K562 (cell line): ENCODE results near the gene SNX1. TPM values are rescaled to one million over a fixed set of nuclear protein-coding genes. Genes with fewer than 3 reads are reported as not detected.

ENCODE experiments used
- ATAC-seq: fragments of 200-7000 bp; cut with Tn5 transposase; 3 replicates; pipeline ENCODE4 v1.9.1; 2020; ENCODE audit warnings: moderate library complexity
- BruUV-seq: library from RNA; stranded (reverse); fragments of 400-500 nt; replicated peaks from 2 replicates; lab custom pipeline; 2021; lab: Mats Ljungman, UMichigan
- CTCF ChIA-PET: fragments of 300-600 bp; formaldehyde crosslinking; extraction: SDS; loops from one replicate; lab custom pipeline; 2021; ENCODE audit warnings: low intra/inter-chr PET ratio; lab: Yijun Ruan, JAX
- POLR2A ChIA-PET: fragments of 300-600, 350-650 bp; sonication (Branson Sonifier 250); formaldehyde crosslinking; extraction: SDS; loops from one replicate; lab custom pipeline; 2021; ENCODE audit warnings: antibody characterized with exemption, inconsistent platforms; lab: Yijun Ruan, JAX
- DNase-seq, 4 experiments: peaks; one replicate each; pipeline versions ENCODE4 v3.0.0 to v3.0.0-alpha.2; 2011 to 2018; ENCODE audit warnings: low spot score in 3 of 4, mixed read lengths in 3 of 4; ENCODE audit errors: extremely low read depth in 1 of 4
- FAIRE-seq: peaks from 2 replicates; lab custom pipeline; 2011; peaks lifted over from hg19 to GRCh38; lab: Jason Lieb, UNC
- H2AFZ ChIP-seq: 2 replicates; pipeline ENCODE4 v1.6.0; 2011; ENCODE audit warnings: low read depth, low read length, control low read depth, inconsistent platforms
- H3K27ac ChIP-seq: fragments of 200-600 bp; 3 replicates; pipeline ENCODE4 v1.8.0; 2011; ENCODE audit warnings: low read depth, mild to moderate bottlenecking, control low read depth, inconsistent platforms, low read length, moderate library complexity, mixed read lengths; ENCODE audit errors: extremely low read depth
- H3K27me3 ChIP-seq, 2 experiments: fragments of 300-600 bp in 1 of 2; 2 replicates in 1 of 2; 3 replicates in 1 of 2; pipeline versions ENCODE4 v1.6.0 to v1.8.0; 2011; ENCODE audit warnings: inconsistent platforms in 2 of 2, low read length in 2 of 2, mild to moderate bottlenecking in 1 of 2, mixed read lengths in 1 of 2, moderate library complexity in 1 of 2; ENCODE audit not compliant: control insufficient read depth in 2 of 2, insufficient read depth in 2 of 2
- H3K36me3 ChIP-seq: fragments of 300-600 bp; 3 replicates; pipeline ENCODE4 v1.8.0; 2011; ENCODE audit warnings: mild to moderate bottlenecking, low read length, inconsistent platforms; ENCODE audit not compliant: control insufficient read depth, insufficient read depth
- H3K4me1 ChIP-seq, 2 experiments: fragments of 200-600 bp in 1 of 2; replicated peaks in 1 of 2; 2 replicates in 1 of 2; 3 replicates in 1 of 2; pipeline versions ENCODE4 v1.5.1 to v1.8.0; 2011; ENCODE audit warnings: inconsistent platforms in 2 of 2, low read length in 2 of 2, mild to moderate bottlenecking in 1 of 2, mixed read lengths in 1 of 2, moderate library complexity in 1 of 2; ENCODE audit not compliant: control insufficient read depth in 2 of 2, insufficient read depth in 2 of 2
- H3K4me2 ChIP-seq: 2 replicates; pipeline ENCODE4 v1.6.1; 2011; ENCODE audit warnings: low read length, control low read depth, inconsistent platforms, mixed read lengths; ENCODE audit not compliant: insufficient read depth
- H3K4me3 ChIP-seq: fragments of 200-600 bp; sonication (generic), shearing (Covaris generic); 2 replicates; pipeline ENCODE4 v1.5.1; 2016; ENCODE audit warnings: control low read depth, inconsistent platforms
- H3K79me2 ChIP-seq: fragments of 200-600 bp; 3 replicates; pipeline ENCODE4 v1.8.0; 2011; ENCODE audit warnings: low read length, inconsistent platforms; ENCODE audit not compliant: control insufficient read depth, insufficient read depth
- H3K9ac ChIP-seq, 2 experiments: 2 replicates each; pipeline versions ENCODE4 v1.6.0 to v1.6.1; 2011; ENCODE audit warnings: low read depth in 2 of 2, low read length in 2 of 2, control low read depth in 1 of 2, inconsistent platforms in 1 of 2, mild to moderate bottlenecking in 1 of 2, mixed read lengths in 1 of 2; ENCODE audit not compliant: insufficient read depth in 1 of 2
- H3K9me1 ChIP-seq: one replicate; pipeline ENCODE4 v1.6.0; 2011; ENCODE audit warnings: inconsistent platforms, mild to moderate bottlenecking, low read length, moderate library complexity; ENCODE audit not compliant: control insufficient read depth, insufficient read depth
- H3K9me3 ChIP-seq: replicated peaks from 2 replicates; pipeline ENCODE4 v1.5.1; 2011; ENCODE audit warnings: low read depth, low read length, inconsistent platforms; ENCODE audit not compliant: control insufficient read depth, insufficient read depth
- H4K20me1 ChIP-seq: replicated peaks from 2 replicates; pipeline ENCODE4 v1.6.1; 2011; ENCODE audit warnings: low read length, inconsistent platforms, mixed read lengths; ENCODE audit not compliant: control insufficient read depth, insufficient read depth
- ETV6 ChIP-seq, 3 experiments: fragments of 150-350 bp in 1 of 3; sonication (generic) in 1 of 3; formaldehyde crosslinking in 1 of 3; IDR thresholded peaks; 2 replicates each; pipeline versions ENCODE4 v1.6.1 to v1.8.0; 2014 to 2022; ENCODE audit warnings: borderline replicate concordance in 2 of 3, low read depth in 2 of 3, antibody characterized with exemption in 1 of 3, low read length in 1 of 3, mild to moderate bottlenecking in 1 of 3, missing genetic modification reagents in 1 of 3
- MYBL2 ChIP-seq, 2 experiments: fragments of 450-650 bp in 1 of 2; sonication (generic) in 1 of 2; formaldehyde crosslinking in 1 of 2; IDR thresholded peaks; 2 replicates each; pipeline versions ENCODE4 v1.6.1 to v1.8.1; 2017 to 2022; ENCODE audit warnings: borderline replicate concordance in 1 of 2, inconsistent platforms in 1 of 2, low read depth in 1 of 2, mild to moderate bottlenecking in 1 of 2, missing genetic modification reagents in 1 of 2, moderate library complexity in 1 of 2
- PTTG1 ChIP-seq: fragments of 450-650 bp; IDR thresholded peaks from 2 replicates; pipeline ENCODE4 v1.6.1; 2016; ENCODE audit warnings: low read depth, mild to moderate bottlenecking, missing genetic modification characterization, missing compliant biosample characterization
- WGBS: fragments of 100-300 bp; shearing (Covaris generic); methylation state at CpG from one replicate; pipeline ENCODE4 v1.1.6; 2016; ENCODE audit warnings: low coverage, mixed read lengths; ENCODE audit not compliant: insufficient coverage; ENCODE audit errors: missing lambda C conversion rate; 5-methylcytosine and 5-hydroxymethylcytosine counted together
- in situ Hi-C: fragments of 300-500 bp; cut with MboI; formaldehyde crosslinking; loops from 4 replicates; pipeline ENCODE4 v1.15.0; 2018; ENCODE audit warnings: inconsistent platforms, mixed read lengths
- intact Hi-C: fragments of 100-400 bp; cut with micrococcal nuclease; formaldehyde crosslinking; loops from 2 replicates; pipeline ENCODE4 v1.14.2; 2022
- polyA plus RNA-seq, 8 experiments: library from polyadenylated mRNA; depleted of rRNA in 4 of 8; stranded (reverse) in 5 of 8; unstranded in 3 of 8; fragments of >200 nt; fragmentation: Nextera tagmentation in 2 of 8; fragmentation: Illumina TruSeq in 1 of 8; extraction: Ambion mirVana in 2 of 8; extraction: Trizol in 1 of 8; gene quantifications; 2 replicates each; pipeline versions ENCODE4 v1.2.1 to v1.2.3, GENCODE V29; 2011 to 2014; ENCODE audit warnings: inconsistent platforms in 1 of 8, missing spikeins in 1 of 8
- total RNA-seq, 7 experiments: library from RNA; depleted of rRNA in 6 of 7; stranded (reverse); fragments of >200 nt in 6 of 7; fragmentation: Illumina TruSeq in 2 of 7; extraction: Trizol in 2 of 7; gene quantifications; 2 replicates each; pipeline versions ENCODE4 v1.2.1 to v1.2.3, GENCODE V29; 2011 to 2021; ENCODE audit warnings: low replicate concordance in 1 of 7

The SNX1 gene
- total and polyA plus RNA-seq, 9 of the 15 experiments (the other 6 are each of a cell fraction or from before 2014, with no cell fraction given) = 11.0 to 105 (median 59.9) TPM

DNA sequence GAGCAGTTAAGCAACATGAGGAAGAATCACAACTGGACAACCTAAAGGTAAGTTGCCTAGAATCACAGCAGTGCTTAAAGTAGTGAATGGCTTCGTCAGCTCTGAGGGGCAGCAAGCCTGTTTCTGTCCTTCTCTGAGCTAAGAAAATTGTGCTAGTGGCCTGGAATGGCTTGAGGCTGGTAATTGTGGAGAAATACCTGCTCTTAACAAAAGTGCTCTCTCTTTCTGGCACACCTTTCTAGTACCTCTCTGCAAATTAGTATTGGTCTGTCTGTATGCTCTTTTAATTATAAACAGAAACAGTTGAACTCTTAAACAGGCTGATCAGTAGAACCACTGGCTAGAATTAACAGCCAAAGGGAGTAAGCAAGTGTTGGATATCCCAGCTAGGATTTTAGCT is 11.6 kb downstream of the SNX1 start:
- ATAC-seq (no peak), FAIRE-seq (peak; percentile 26), DNase-seq (no peak)
- WGBS = 71% methylated on average over 1 of the region's 1 CpG
- H3K4me1 ChIP-seq = peaks cover 9 to 20% of the 10 kb centered on the region in 2 experiments
- no peak overlapping the region for H3K27ac ChIP-seq
- no peaks in the 10 kb centered on the region for H3K27me3 ChIP-seq
- H2AFZ ChIP-seq = no peak overlapping the region
- TF ChIP-seq PTTG1 (tag) (no peak), ETV6 (IDR thresholded peaks at IDR 0.05; ENCODE audit: borderline replicate concordance in 1 of 2, low read depth in 2 of 2, low read length in 1 of 2) (no peak), ETV6 (CRISPR knock-in tag; IDR thresholded peaks at IDR 0.05; ENCODE audit: borderline replicate concordance) (no peak), MYBL2 (IDR thresholded peaks at IDR 0.05; ENCODE audit: low read depth) (no peak), MYBL2 (CRISPR knock-in tag; IDR thresholded peaks at IDR 0.05; ENCODE audit: borderline replicate concordance) (no peak)
- H3K36me3 ChIP-seq = peaks cover 14% of the 10 kb centered on the region
- no peak overlapping the region for H3K4me3 ChIP-seq
- H3K9me3 ChIP-seq = no peaks in the 10 kb centered on the region
- peaks cover 24% of the 10 kb centered on the region for H4K20me1 ChIP-seq
- BruUV-seq = no TSS peak
- intact Hi-C loops = no loop called here
- H3K79me2 ChIP-seq = peaks cover 96% of the 10 kb centered on the region
- no peak overlapping the region for H3K4me2 ChIP-seq
- H3K9me1 ChIP-seq = no peaks in the 10 kb centered on the region
- H3K9ac ChIP-seq = no peak overlapping the region
- POLR2A ChIA-PET = interaction anchor here (0.5 to 1.9 kb wide), 3 partner anchors 9 to 71 kb away, joined by 3 to 6 read pairs (median 3); no protein-coding TSS in a partner anchor
- CTCF ChIA-PET = no interaction called here
- in situ Hi-C loops = no loop called here
